ENCODE results near the gene P2RX3. TPM values are rescaled to one million over a fixed set of nuclear protein-coding genes. Genes with fewer than 3 reads are reported as not detected.

The P2RX3 gene
- under 1 TPM in 1 of 2 donors, not detected in 1; 0.40 TPM for total RNA-seq

- H3K36me3 ChIP-seq: peaks cover 0 to 5% of the 10 kb centered on the region in 2 donors
- intact Hi-C loops (cut with DNase I): no loop called here
- no peak within 1 kb of the TSS for H3K27ac ChIP-seq
- 69% methylated on average over 4 of the region's 4 CpGs for WGBS
- no peak for TF ChIP-seq CTCF (IDR thresholded peaks at IDR 0.05)
- no peak for TF ChIP-seq POLR2A (IDR thresholded peaks at IDR 0.05)
- TF ChIP-seq POLR2AphosphoS5 (IDR thresholded peaks at IDR 0.05): no peak
- H3K27me3 ChIP-seq (replicated peaks; ENCODE audit: insufficient read depth): no peaks in the 10 kb centered on the region
- H3K9me3 ChIP-seq: no peaks in the 10 kb centered on the region
- no peaks in the 10 kb centered on the region for H3K4me1 ChIP-seq (replicated peaks)
- H3K4me3 ChIP-seq: no peak within 1 kb of the TSS
- no peak for DNase-seq (ENCODE audit: low spot score)
These were observed at the start of gene P2RX3 for GRCh38 chr11:57338142-57338541. Gene P2RX3, plus strand, starts transcription at chr11:57338352. Its CDS starts 199 bp downstream, at chr11:57338551.

- Histone ChIP-seq H3K36me3 (no peaks in the 10 kb centered on the region), H3K9me3 (no peaks in the 10 kb centered on the region), H3K27me3 (replicated peaks; ENCODE audit: insufficient read depth) (no peaks in the 10 kb centered on the region), H3K4me3 (no peak overlapping the region), H3K27ac (no peak overlapping the region), H3K4me1 (replicated peaks) (no peaks in the 10 kb centered on the region)
- 26% methylated on average over 11 of the region's 11 CpGs for WGBS
- intact Hi-C loops (cut with DNase I): no loop called here
- TF ChIP-seq POLR2A (IDR thresholded peaks at IDR 0.05) (no peak), CTCF (IDR thresholded peaks at IDR 0.05) (no peak), POLR2AphosphoS5 (IDR thresholded peaks at IDR 0.05) (no peak)
- DNase-seq (ENCODE audit: low spot score): no peak
These were observed 49.2 kb upstream of the P2RX3 start for GRCh38 chr11:57288771-57289579.

GRCh38 chr11:57290288-57290687, 47.9 kb upstream of the P2RX3 start:
- Histone ChIP-seq H3K27ac (no peak overlapping the region), H3K4me1 (replicated peaks) (no peaks in the 10 kb centered on the region), H3K4me3 (no peak overlapping the region), H3K9me3 (no peaks in the 10 kb centered on the region), H3K36me3 (no peaks in the 10 kb centered on the region), H3K27me3 (replicated peaks; ENCODE audit: insufficient read depth) (no peaks in the 10 kb centered on the region)
- TF ChIP-seq POLR2A (IDR thresholded peaks at IDR 0.05) (no peak), POLR2AphosphoS5 (IDR thresholded peaks at IDR 0.05) (no peak), CTCF (IDR thresholded peaks at IDR 0.05) (no peak)
- WGBS: 71% methylated on average over 1 of the region's 1 CpG
- DNase-seq (ENCODE audit: low spot score): no peak
- intact Hi-C loops (cut with DNase I): no loop called here

- TF ChIP-seq POLR2AphosphoS5 (IDR thresholded peaks at IDR 0.05): no peak
- TF ChIP-seq CTCF (IDR thresholded peaks at IDR 0.05): no peak
- TF ChIP-seq POLR2A (IDR thresholded peaks at IDR 0.05): no peak
- no peaks in the 10 kb centered on the region for H3K4me1 ChIP-seq (replicated peaks)
- intact Hi-C loops (cut with DNase I): no loop called here
- peaks cover 6 to 7% of the 10 kb centered on the region in 2 donors for H3K36me3 ChIP-seq
- WGBS: 36% methylated on average over 2 of the region's 2 CpGs
- H3K27me3 ChIP-seq (replicated peaks; ENCODE audit: insufficient read depth): no peaks in the 10 kb centered on the region
- no peaks in the 10 kb centered on the region for H3K9me3 ChIP-seq
- peak overlapping the region; percentile 43 to 56 for H3K27ac ChIP-seq
- H3K4me3 ChIP-seq: no peak overlapping the region
- DNase-seq (ENCODE audit: low spot score): peak; percentile 54
These were observed 43.7 kb upstream of the P2RX3 start for GRCh38 chr11:57294225-57295131.

Measured in prostate gland (tissue), 2 donors.